Activated CD4-positive, alpha-beta T cell treated with anti-CD3 and anti-CD28 coated beads, Interleukin-2, amount 50 U/mL, for 24 hours (primary cell): ENCODE measurements around the gene KLK11.

Experiments used
- DNase-seq, 2 donors: peaks; one replicate each; pipeline ENCODE4 v3.0.0-alpha.2; 2020; ENCODE audit warnings: low read depth in 1 of 2, low spot score in 1 of 2

The KLK11 gene

DNA sequence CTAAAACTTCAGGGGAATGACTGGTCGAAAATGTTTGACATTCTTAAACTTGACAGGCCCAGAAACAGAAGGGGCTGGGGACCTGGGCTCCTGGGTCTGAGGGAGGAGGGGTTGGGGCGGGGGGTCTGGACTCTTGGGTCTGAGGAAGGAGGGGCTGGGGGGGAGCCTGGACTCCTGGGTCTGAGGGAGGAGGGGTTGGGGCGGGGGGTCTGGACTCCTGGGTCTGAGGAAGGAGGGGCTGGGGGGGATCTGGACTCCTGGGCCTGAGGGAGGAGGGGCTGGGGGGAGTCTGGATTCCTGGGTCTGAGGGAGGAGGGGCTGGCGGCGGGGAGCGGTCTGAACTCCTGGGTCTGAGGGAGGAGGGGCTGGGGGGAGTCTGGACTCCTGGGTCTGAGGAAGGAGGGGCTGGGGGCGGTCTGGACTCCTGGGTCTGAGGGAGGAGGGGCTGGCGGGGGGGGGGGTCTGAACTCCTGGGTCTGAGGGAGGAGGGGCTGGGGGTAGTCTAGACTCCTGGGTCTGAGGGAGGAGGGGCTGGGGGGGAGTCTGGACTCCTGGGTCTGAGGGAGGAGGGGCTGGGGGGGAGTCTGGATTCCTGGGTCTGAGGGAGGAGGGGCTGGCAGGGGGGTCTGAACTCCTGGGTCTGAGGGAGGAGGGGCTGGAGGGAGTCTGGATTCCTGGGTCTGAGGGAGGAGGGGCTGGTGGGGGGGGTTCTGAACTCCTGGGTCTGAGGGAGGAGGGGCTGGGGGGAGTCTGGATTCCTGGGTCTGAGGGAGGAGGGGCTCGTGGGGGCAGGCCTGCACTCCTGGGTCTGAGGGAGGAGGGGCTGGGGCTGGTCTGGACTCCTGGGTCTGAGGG, 51.5 kb downstream of the KLK11 start:
- DNase-seq, result no peak

DNA sequence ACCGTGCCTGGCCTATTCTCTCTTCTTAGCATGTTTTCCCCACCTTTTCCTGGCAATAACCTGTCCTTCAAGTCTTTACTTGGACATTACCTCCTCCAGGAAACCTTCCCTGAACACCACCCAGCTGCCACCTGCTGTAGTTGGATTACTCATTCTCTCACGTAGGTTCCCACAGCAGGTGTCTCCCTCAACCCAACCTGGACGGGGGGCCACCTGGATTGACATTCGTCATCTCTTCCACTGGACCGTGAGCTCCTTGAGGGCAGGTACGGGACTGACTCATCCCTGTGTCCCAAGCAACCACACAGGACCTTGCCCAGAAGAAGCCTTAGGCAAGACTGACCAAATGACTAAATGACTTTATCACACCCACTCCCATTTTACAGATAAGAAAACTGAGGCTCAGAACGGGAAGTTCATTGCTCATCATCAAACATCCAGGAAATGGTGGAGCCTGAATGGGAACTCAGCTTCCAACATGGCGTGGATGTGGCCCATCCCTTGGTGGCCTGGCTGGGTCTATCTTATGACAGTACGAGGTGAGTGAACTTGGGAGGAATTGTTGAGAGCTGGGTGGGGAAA, 53.5 kb downstream of the KLK11 start:
- no peak for DNase-seq
